Loucy (cell line): ENCODE results near the gene PTPRT.

ENCODE experiments used
- H2AFZ ChIP-seq: fragments of 200-600 bp; sonication (generic); 2 replicates; pipeline ENCODE4 v1.6.0; 2016; ENCODE audit warnings: antibody characterized with exemption, mild to moderate bottlenecking, low read length, moderate library complexity
- H3F3A ChIP-seq: fragments of 200-600 bp; 2 replicates; pipeline ENCODE4 v1.6.0; 2016; ENCODE audit warnings: antibody characterized with exemption, low read depth, mild to moderate bottlenecking
- H3K27me3 ChIP-seq: fragments of 200-600 bp; sonication (generic); 2 replicates; pipeline ENCODE4 v1.6.1; 2014; ENCODE audit warnings: low read length, mild to moderate bottlenecking; ENCODE audit not compliant: insufficient read depth, poor library complexity, severe bottlenecking
- H3K36me3 ChIP-seq: fragments of 200-600 bp; sonication (generic); 2 replicates; pipeline ENCODE4 v1.6.1; 2016; ENCODE audit warnings: low read length; ENCODE audit not compliant: insufficient read depth
- H3K4me1 ChIP-seq: fragments of 200-600 bp; sonication (generic); 2 replicates; pipeline ENCODE4 v1.5.1; 2014; ENCODE audit warnings: low read length, mild to moderate bottlenecking; ENCODE audit not compliant: insufficient read depth, poor library complexity, severe bottlenecking
- H3K4me2 ChIP-seq: fragments of 200-600 bp; sonication (generic); 2 replicates; pipeline ENCODE4 v1.6.0; 2014; ENCODE audit warnings: antibody characterized with exemption, low read length, low read depth, mild to moderate bottlenecking; ENCODE audit not compliant: poor library complexity, severe bottlenecking
- H3K4me3 ChIP-seq: fragments of 200-600 bp; sonication (generic); 2 replicates; pipeline ENCODE4 v1.5.1; 2014; ENCODE audit warnings: low read length, mild to moderate bottlenecking, mixed read lengths; ENCODE audit not compliant: poor library complexity, severe bottlenecking
- H3K79me2 ChIP-seq: fragments of 200-600 bp; sonication (generic); 2 replicates; pipeline ENCODE4 v1.6.1; 2014; ENCODE audit warnings: low read length; ENCODE audit not compliant: insufficient read depth
- H3K9ac ChIP-seq: fragments of 200-600 bp; sonication (generic); 2 replicates; pipeline ENCODE4 v1.6.0; 2014; ENCODE audit warnings: mild to moderate bottlenecking, low read depth, low read length, moderate library complexity; ENCODE audit not compliant: poor library complexity, severe bottlenecking
- H3K9me2 ChIP-seq: fragments of 200-600 bp; sonication (generic); replicated peaks from 2 replicates; pipeline ENCODE4 v1.6.1; 2016; ENCODE audit warnings: low read depth, low read length, mixed read lengths
- H3K9me3 ChIP-seq: fragments of 200-600 bp; sonication (generic); 2 replicates; pipeline ENCODE4 v1.6.1; 2014; ENCODE audit warnings: mild to moderate bottlenecking, antibody characterized with exemption, low read length, low read depth; ENCODE audit not compliant: insufficient read depth
- H4K20me1 ChIP-seq: fragments of 200-600 bp; sonication (generic); 2 replicates; pipeline ENCODE4 v1.6.0; 2014; ENCODE audit warnings: antibody characterized with exemption, low read length, mild to moderate bottlenecking; ENCODE audit not compliant: insufficient read depth, poor library complexity, severe bottlenecking
- CTCF ChIP-seq: fragments of 200-600 bp; sonication (generic); conservative IDR thresholded peaks from 2 replicates; pipeline ENCODE4 v1.5.1; 2014; ENCODE audit warnings: mild to moderate bottlenecking, antibody characterized with exemption, low read length
- EZH2phosphoT487 ChIP-seq: fragments of 200-600 bp; IDR thresholded peaks from 2 replicates; pipeline ENCODE4 v1.6.1; 2018; ENCODE audit warnings: antibody characterized with exemption, mild to moderate bottlenecking, moderate library complexity, borderline replicate concordance

The PTPRT gene

DNA sequence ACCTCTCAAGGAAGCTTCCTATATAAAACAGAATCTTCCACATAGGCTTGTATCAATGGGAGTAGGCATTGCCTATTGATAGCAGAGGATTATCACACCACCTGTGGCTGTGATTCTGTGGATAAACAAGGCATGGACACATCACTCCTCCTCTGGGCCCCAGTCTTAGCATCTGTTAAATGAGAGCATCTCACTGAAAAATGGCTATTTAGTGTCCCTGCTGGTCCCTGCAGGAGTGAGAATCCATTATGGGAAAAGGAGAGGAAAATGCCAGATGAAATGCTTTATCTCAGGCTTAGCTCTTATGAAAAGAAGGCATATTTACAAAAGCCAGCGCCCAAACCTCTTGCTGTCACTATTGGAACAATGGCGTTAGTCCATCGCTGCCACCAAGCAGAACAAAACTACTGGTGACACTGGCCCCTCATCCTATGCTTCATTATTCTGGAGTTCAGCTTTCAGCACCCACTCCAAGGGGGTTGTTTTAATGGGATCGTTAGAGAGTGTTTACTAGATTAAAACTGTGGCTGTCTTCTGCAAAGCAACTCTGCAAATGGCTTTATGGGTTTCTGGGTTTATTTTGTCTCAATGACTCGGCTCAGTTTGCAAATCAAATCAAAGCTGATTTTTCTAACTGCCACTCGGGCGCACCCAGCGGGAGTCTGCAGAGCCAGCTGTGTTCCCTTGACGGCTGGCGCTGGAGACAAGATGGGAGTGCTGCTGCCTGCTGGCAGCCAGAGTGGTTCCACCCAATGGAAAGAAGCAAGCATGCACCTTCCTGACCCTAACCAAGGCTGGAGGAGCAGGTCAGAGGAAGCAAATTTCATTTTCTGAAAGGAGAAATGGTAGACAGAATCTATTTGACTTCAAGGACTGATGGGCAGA is 912.7 kb downstream of the PTPRT start:
- Histone ChIP-seq H3K9me3 (no peaks in the 10 kb centered on the region), H3K9me2 (no peaks in the 10 kb centered on the region), H3K79me2 (no peaks in the 10 kb centered on the region), H3K27me3 (no peaks in the 10 kb centered on the region), H3F3A (no peaks in the 10 kb centered on the region), H3K4me1 (no peaks in the 10 kb centered on the region), H4K20me1 (no peaks in the 10 kb centered on the region), H2AFZ (no peak overlapping the region), H3K36me3 (no peaks in the 10 kb centered on the region), H3K4me3 (no peak overlapping the region), H3K9ac (no peak overlapping the region), H3K4me2 (no peak overlapping the region)
- TF ChIP-seq EZH2phosphoT487 (no peak), CTCF (no peak)

- no peaks in the 10 kb centered on the region for H3K79me2 ChIP-seq
- H3K4me1 ChIP-seq: no peaks in the 10 kb centered on the region
- H3K36me3 ChIP-seq: no peaks in the 10 kb centered on the region
- TF ChIP-seq CTCF: no peak
- TF ChIP-seq EZH2phosphoT487: no peak
- no peak overlapping the region for H3K9ac ChIP-seq
- no peaks in the 10 kb centered on the region for H4K20me1 ChIP-seq
- no peak overlapping the region for H3K4me3 ChIP-seq
- no peaks in the 10 kb centered on the region for H3F3A ChIP-seq
- no peaks in the 10 kb centered on the region for H3K27me3 ChIP-seq
- no peak overlapping the region for H2AFZ ChIP-seq
- no peaks in the 10 kb centered on the region for H3K9me2 ChIP-seq
- H3K4me2 ChIP-seq: no peak overlapping the region
- no peaks in the 10 kb centered on the region for H3K9me3 ChIP-seq
Measured at GRCh38 chr20:42274986-42275385, 914.7 kb downstream of the PTPRT start.

DNA sequence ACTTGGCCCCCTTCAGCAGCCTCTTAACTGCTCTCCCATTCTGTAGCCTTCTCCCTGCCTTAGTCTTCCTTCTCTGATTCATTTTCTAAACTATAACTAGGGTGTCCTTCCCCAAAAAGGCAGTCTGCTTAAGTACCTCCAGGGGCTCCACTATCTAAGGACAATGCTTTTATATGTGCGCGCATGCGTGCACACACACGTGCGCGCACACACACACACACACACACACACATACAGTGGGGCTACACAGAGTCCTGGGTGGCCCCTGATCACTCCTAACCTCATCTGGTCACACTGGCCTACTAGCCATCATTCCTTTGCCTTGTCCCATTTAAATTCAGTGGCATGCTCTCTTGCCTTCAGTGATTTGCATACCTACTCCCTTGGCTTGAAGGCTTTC is 917.2 kb downstream of the PTPRT start:
- no peak overlapping the region for H3K4me2 ChIP-seq
- H2AFZ ChIP-seq: no peak overlapping the region
- H3K79me2 ChIP-seq: no peaks in the 10 kb centered on the region
- H3K9me3 ChIP-seq: no peaks in the 10 kb centered on the region
- no peak overlapping the region for H3K4me3 ChIP-seq
- H4K20me1 ChIP-seq: no peaks in the 10 kb centered on the region
- TF ChIP-seq EZH2phosphoT487 (no peak), CTCF (no peak)
- no peaks in the 10 kb centered on the region for H3K4me1 ChIP-seq
- no peaks in the 10 kb centered on the region for H3K9me2 ChIP-seq
- no peaks in the 10 kb centered on the region for H3F3A ChIP-seq
- no peaks in the 10 kb centered on the region for H3K36me3 ChIP-seq
- no peak overlapping the region for H3K9ac ChIP-seq
- H3K27me3 ChIP-seq: no peaks in the 10 kb centered on the region
